DND-41 (cell line): ENCODE measurements around the gene ELOVL5.

Experiments used
- ATAC-seq: fragments of 200-7000 bp; cut with Tn5 transposase; 3 replicates; pipeline ENCODE4 v1.9.1; 2021; ENCODE audit warnings: low read depth; ENCODE audit not compliant: insufficient read depth
- DNase-seq: peaks from one replicate; pipeline ENCODE4 v3.0.0-alpha.2; 2020
- H2AFZ ChIP-seq: 2 replicates; pipeline ENCODE4 v1.6.0; 2012; ENCODE audit warnings: low read depth, low read length
- H3K27ac ChIP-seq: 2 replicates; pipeline ENCODE4 v1.5.1; 2012; ENCODE audit warnings: low read length, inconsistent platforms
- H3K27me3 ChIP-seq: fragments of 200-600 bp; sonication (generic); 2 replicates; pipeline ENCODE4 v1.6.0; 2012; ENCODE audit warnings: low read length, mild to moderate bottlenecking, inconsistent platforms; ENCODE audit not compliant: insufficient read depth, poor library complexity
- H3K36me3 ChIP-seq: 2 replicates; pipeline ENCODE4 v1.5.1; 2012; ENCODE audit warnings: low read length, inconsistent platforms; ENCODE audit not compliant: insufficient read depth
- H3K4me1 ChIP-seq: 2 replicates; pipeline ENCODE4 v1.5.1; 2012; ENCODE audit warnings: mild to moderate bottlenecking, low read length; ENCODE audit not compliant: insufficient read depth
- H3K4me2 ChIP-seq: 2 replicates; pipeline ENCODE4 v1.6.0; 2012; ENCODE audit warnings: mild to moderate bottlenecking, moderate library complexity, low read length, inconsistent platforms; ENCODE audit not compliant: insufficient read depth
- H3K4me3 ChIP-seq, 2 experiments: fragments of 200-600 bp in 1 of 2; shearing (Covaris generic) in 1 of 2; 2 replicates each; pipeline ENCODE4 v1.5.1; 2012 to 2016; ENCODE audit warnings: inconsistent platforms in 2 of 2, low read length in 2 of 2, mild to moderate bottlenecking in 2 of 2, low read depth in 1 of 2, moderate library complexity in 1 of 2
- H3K79me2 ChIP-seq: 2 replicates; pipeline ENCODE4 v1.6.0; 2012; ENCODE audit warnings: low read length, inconsistent platforms; ENCODE audit not compliant: insufficient read depth
- H3K9ac ChIP-seq: 2 replicates; pipeline ENCODE4 v1.6.0; 2012; ENCODE audit warnings: low read depth, mild to moderate bottlenecking, inconsistent platforms, low read length, moderate library complexity
- H3K9me3 ChIP-seq: 2 replicates; pipeline ENCODE4 v1.5.1; 2012; ENCODE audit warnings: low read length, moderate library complexity, mild to moderate bottlenecking, inconsistent platforms; ENCODE audit not compliant: insufficient read depth, severe bottlenecking
- H4K20me1 ChIP-seq: 2 replicates; pipeline ENCODE4 v1.6.0; 2012; ENCODE audit warnings: low read length; ENCODE audit not compliant: insufficient read depth
- EZH2 ChIP-seq: IDR thresholded peaks from 3 replicates; pipeline ENCODE4 v1.6.1; 2012; ENCODE audit warnings: borderline replicate concordance, low read depth, mild to moderate bottlenecking, moderate library complexity, low read length, inconsistent platforms; ENCODE audit not compliant: severe bottlenecking
- TF ChIP-seq, protein P1 (sequence below): IDR thresholded peaks from 2 replicates; pipeline ENCODE4 v1.5.1; 2012; ENCODE audit warnings: borderline replicate concordance, low read length, moderate library complexity, mild to moderate bottlenecking; ENCODE audit not compliant: poor library complexity, severe bottlenecking; ENCODE audit errors: extremely low read depth

ELOVL5 gene

DNA sequence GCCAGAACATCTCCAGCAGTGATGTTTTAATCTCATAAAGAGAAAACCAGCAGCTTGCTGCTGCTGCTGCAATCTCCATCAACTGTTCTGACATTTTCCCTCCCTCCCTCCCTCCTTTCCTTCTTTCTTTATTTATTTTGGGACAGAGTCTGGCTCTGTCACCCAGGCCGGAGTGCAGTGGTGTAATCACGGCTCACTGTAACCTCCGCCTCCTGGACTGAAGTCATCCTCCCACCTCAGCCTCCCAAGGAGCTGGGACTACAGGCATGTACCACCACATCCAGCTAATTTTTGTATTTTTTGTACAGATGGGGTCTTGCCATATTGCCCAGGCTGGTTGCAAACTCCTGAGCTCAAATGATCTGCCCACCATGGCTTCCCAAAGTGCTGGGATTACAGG is 5.7 kb downstream of the ELOVL5 start:
- Histone ChIP-seq H2AFZ (no peak overlapping the region), H3K4me1 (peaks cover 82% of the 10 kb centered on the region), H3K4me2 (peak overlapping the region; percentile 85; the same call in 1 of the 2 replicates), H4K20me1 (peaks cover 88% of the 10 kb centered on the region), H3K27me3 (no peaks in the 10 kb centered on the region), H3K36me3 (peaks cover 35% of the 10 kb centered on the region), H3K27ac (no peak overlapping the region), H3K4me3 (no peak overlapping the region), H3K9me3 (no peaks in the 10 kb centered on the region), H3K79me2 (peaks cover 100% of the 10 kb centered on the region), H3K9ac (no peak overlapping the region)
- TF ChIP-seq, protein P1, sequence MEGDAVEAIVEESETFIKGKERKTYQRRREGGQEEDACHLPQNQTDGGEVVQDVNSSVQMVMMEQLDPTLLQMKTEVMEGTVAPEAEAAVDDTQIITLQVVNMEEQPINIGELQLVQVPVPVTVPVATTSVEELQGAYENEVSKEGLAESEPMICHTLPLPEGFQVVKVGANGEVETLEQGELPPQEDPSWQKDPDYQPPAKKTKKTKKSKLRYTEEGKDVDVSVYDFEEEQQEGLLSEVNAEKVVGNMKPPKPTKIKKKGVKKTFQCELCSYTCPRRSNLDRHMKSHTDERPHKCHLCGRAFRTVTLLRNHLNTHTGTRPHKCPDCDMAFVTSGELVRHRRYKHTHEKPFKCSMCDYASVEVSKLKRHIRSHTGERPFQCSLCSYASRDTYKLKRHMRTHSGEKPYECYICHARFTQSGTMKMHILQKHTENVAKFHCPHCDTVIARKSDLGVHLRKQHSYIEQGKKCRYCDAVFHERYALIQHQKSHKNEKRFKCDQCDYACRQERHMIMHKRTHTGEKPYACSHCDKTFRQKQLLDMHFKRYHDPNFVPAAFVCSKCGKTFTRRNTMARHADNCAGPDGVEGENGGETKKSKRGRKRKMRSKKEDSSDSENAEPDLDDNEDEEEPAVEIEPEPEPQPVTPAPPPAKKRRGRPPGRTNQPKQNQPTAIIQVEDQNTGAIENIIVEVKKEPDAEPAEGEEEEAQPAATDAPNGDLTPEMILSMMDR, result no peak
- TF ChIP-seq EZH2, result no peak
- ATAC-seq (no peak), DNase-seq (no peak)

DNA sequence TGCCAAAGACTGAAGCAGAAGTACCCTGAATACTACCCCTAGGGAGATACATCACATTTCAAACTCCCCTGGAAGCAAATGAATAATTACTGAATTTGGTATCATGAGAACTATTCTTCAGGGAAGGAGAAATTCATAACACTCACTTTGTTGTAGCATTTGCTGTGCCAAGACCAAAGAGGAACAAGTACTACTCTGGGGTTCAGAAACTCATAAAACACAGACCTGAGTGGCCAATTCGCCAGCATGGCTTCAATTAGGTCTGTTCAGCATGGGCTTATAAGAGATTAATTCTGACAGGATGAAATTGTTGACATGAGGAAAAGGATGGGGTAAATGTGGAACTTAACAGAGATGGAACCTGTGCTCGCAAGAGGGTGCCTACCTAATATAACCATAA is 6.5 kb downstream of the ELOVL5 start:
- H3K36me3 ChIP-seq, result peaks cover 42% of the 10 kb centered on the region
- peaks cover 100% of the 10 kb centered on the region for H3K79me2 ChIP-seq
- H4K20me1 ChIP-seq, result peaks cover 95% of the 10 kb centered on the region
- H3K9ac ChIP-seq, result no peak overlapping the region
- DNase-seq (no peak), ATAC-seq (no peak)
- no peaks in the 10 kb centered on the region for H3K27me3 ChIP-seq
- H3K9me3 ChIP-seq, result no peaks in the 10 kb centered on the region
- H3K4me1 ChIP-seq, result peaks cover 89% of the 10 kb centered on the region
- no peak overlapping the region for H3K4me3 ChIP-seq
- TF ChIP-seq EZH2, result no peak
- TF ChIP-seq, protein P1, result no peak
- 0 out of 2 replicates have a peak overlapping the region, but pooled peaks have one; percentile 7 for H3K27ac ChIP-seq
- H3K4me2 ChIP-seq, result peak overlapping the region; percentile 39; the same call in 1 of the 2 replicates
- no peak overlapping the region for H2AFZ ChIP-seq

DNA sequence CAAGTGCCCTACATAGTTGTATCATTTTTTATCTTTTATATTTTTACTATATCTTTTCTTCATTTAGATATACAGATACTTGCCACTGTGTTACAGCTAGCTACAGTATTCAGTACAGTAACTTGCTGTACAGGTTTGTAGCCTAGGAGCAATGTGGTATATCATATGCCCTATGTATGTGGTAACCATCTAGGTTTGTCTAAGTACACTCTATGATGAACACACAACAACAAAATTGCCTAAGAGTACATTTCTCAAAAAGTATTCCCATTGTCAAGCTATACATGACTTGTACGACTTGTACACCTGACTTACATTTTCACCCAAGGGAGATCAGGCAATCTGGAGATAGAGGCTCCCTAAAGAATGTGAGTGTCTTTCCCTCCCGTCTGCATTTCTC is 8.2 kb downstream of the ELOVL5 start:
- no peak for TF ChIP-seq EZH2
- TF ChIP-seq, protein P1, result no peak
- peak overlapping the region; percentile 31; the same call in 1 of the 2 replicates for H3K27ac ChIP-seq
- H3K27me3 ChIP-seq, result no peaks in the 10 kb centered on the region
- no peak overlapping the region for H3K9ac ChIP-seq
- H3K36me3 ChIP-seq, result peaks cover 47% of the 10 kb centered on the region
- no peak for ATAC-seq
- H3K4me1 ChIP-seq, result peaks cover 89% of the 10 kb centered on the region
- peak overlapping the region; percentile 37; the same call in 1 of the 2 replicates for H3K4me2 ChIP-seq
- no peak for DNase-seq
- 0 out of 4 replicates have a peak overlapping the region, but pooled peaks of 1 of the 2 experiments have one; percentile 8 for H3K4me3 ChIP-seq
- H3K79me2 ChIP-seq, result peaks cover 100% of the 10 kb centered on the region
- H3K9me3 ChIP-seq, result no peaks in the 10 kb centered on the region
- H4K20me1 ChIP-seq, result peaks cover 97% of the 10 kb centered on the region
- no peak overlapping the region for H2AFZ ChIP-seq

DNA sequence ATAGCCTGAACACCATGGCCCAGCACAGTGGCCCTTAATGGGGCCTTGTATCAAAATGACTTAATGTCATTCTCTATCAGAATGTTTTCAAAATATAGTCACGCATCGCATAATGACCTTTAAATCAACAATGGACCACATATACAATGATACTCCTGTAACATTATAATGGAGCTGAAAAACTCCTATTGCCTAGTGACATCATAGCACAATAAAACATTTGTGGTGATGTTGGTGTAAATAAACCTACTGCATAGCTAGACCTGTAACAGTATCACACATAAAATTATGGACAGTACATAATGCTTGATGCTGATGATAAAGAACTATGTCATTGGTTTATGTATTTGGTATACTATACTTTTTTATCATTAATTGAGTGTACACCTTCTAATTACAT is 9.3 kb downstream of the ELOVL5 start:
- DNase-seq, result no peak
- no peak for ATAC-seq
- peaks cover 97% of the 10 kb centered on the region for H4K20me1 ChIP-seq
- no peak overlapping the region for H2AFZ ChIP-seq
- no peak for TF ChIP-seq EZH2
- TF ChIP-seq, protein P1, result no peak
- H3K27me3 ChIP-seq, result no peaks in the 10 kb centered on the region
- H3K4me2 ChIP-seq, result 0 out of 2 replicates have a peak overlapping the region, but pooled peaks have one; percentile 19
- no peak overlapping the region for H3K4me3 ChIP-seq
- H3K9me3 ChIP-seq, result no peaks in the 10 kb centered on the region
- no peak overlapping the region for H3K9ac ChIP-seq
- H3K4me1 ChIP-seq, result peaks cover 89% of the 10 kb centered on the region
- peaks cover 100% of the 10 kb centered on the region for H3K79me2 ChIP-seq
- H3K36me3 ChIP-seq, result peaks cover 36% of the 10 kb centered on the region
- H3K27ac ChIP-seq, result no peak overlapping the region
